Right renal pelvis (tissue), 4 donors: ENCODE data around the gene CEP170B. TPM values are rescaled to one million over a fixed set of nuclear protein-coding genes. Genes with fewer than 3 reads are reported as not detected.
"Not testable (repeated sequence)": the region's sequence is repeated elsewhere in the genome, so short reads cannot be mapped to it uniquely, and the experiment has no call there.

Experiments
- DNase-seq, 4 donors: peaks; one replicate each; pipeline ENCODE4 v3.0.0-alpha.2; 2013; ENCODE audit warnings: low read depth in 4 of 4, low spot score in 3 of 4, missing footprints in 1 of 4
- polyA plus RNA-seq, 4 donors: library from polyadenylated mRNA; unstranded; fragments of 120-200 nt; gene quantifications; one replicate each; pipeline ENCODE4 v1.2.1, GENCODE V29; 2013; ENCODE audit not compliant: insufficient read length in 4 of 4

The CEP170B gene
- polyA plus RNA-seq, 4 donors: 10.9 to 16.3 (median 13.5) TPM

DNA sequence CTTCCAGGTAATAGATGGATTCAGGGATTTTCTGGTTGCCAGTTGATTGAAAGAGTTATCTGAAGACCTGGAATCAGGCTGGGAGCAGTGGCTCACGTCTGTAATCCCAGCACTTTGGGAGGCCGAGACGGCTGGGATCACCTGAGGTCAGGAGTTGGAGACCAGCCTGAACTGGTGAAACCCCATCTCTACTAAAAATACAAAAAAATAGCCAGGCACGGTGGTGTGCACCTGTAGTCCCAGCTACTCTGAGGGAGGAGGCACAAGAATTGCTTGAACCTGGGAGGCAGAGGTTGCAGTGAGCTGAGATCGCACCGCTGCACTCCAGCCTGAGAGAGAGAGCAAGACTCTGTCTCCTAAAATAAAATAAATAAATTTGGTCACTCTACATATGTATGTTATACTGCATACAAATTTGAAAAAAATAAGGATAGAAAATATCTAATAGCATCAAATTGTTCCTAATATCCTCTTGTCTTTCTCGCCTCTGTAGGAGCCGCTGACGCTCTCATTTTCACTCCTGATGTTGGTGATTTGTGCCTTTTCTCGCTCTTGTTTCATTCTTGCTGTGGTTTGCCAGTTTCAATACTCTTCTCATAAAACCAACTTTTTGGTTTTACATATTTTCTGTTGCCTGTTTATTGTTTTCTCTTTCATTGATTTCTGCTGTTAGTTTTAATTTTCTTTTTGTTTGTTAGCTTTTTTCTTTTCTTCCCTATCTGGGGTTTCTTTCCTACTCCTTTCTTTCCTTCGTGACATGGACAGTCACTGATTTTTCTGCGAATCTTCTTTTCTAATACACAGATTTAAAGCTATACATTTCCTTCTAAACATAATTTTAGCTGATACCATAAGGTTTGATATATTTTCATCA lies 35.8 kb downstream of the CEP170B start:
- no peak for DNase-seq

DNA sequence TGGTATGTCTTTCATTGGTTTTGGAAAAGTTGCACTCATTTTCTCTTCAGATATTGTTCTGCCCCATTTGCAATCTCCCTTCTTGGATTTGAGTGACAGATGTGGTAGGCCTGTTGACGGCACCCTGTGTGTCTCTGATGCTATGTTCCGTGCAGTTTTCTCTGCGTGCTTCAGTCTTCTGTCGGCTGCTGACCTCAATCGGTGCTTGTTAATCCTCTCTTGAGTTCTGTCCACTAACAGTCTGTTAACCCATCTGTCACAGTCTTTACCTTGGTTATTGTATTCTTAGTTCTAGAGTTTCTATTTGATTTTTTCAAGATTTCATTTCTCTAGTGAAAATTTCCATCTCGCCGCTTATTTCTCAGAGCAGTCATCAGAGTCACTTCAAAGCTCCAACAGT lies 38.9 kb downstream of the CEP170B start:
- no peak for DNase-seq

DNA sequence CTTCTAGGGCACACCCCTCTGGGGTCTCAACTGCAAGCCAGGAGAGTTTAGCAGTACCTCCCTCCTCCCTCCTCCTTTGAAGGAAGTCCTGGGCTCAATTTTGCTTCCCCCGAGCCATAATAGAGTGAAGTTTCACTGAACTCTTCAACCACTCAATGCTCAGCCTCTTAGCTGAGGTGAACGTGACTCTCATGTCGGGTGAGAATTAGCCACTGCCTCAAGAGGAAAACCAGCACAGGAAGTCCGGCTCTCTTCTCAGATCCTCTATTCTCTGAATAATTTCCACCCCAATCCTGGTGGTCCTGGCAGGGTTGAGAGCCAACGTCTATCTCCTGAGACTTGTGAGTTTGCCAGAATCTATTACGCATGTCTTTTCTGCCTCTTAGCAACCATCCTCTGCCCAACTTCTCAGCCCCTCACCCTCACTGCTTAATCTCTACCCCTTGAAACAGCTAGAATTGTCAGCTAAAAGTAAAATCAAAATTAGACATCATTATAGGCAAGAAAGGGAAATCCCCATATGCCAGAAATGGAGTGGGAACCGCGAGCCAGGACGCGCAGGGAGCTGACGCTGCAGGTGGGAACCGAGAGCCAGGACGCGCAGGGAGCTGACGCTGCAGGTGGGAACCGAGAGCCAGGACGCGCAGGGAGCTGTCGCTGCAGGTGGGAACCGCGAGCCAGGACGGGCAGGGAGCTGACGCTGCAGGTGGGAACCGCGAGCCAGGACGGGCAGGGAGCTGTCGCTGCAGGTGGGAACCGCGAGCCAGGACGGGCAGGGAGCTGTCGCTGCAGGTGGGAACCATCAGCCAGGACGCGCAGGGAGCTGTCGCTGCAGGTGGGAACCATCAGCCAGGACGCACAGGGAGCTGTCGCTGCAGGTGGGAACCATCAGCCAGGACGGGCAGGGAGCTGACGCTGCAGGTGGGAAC lies 39.8 kb downstream of the CEP170B start:
- not testable (repeated sequence) for DNase-seq

DNA sequence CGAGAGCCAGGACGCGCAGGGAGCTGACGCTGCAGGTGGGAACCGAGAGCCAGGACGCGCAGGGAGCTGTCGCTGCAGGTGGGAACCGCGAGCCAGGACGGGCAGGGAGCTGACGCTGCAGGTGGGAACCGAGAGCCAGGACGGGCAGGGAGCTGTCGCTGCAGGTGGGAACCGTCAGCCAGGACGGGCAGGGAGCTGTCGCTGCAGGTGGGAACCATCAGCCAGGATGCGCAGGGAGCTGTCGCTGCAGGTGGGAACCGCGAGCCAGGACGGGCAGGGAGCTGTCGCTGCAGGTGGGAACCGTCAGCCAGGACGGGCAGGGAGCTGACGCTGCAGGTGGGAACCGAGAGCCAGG lies 40.5 kb downstream of the CEP170B start:
- DNase-seq: not testable (repeated sequence)

DNA sequence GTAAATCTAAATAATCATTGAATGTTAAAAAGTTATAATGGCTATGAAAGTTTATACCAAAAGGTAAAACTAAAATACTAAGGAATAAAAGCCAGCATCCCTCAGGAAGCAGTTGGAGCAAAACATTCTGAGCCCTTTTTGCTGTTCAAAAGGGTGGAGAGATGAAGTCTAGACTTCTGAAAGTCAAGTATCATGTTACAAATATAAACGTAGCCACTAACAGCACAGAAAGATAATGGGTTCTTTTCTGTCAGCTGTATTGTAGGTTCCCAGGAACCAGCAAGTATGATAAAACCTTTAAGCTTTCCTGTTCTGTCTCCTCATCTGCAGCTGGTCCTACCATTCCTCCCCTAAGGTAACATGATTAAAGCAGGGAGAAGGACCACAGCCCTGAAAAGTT lies 43.2 kb downstream of the CEP170B start:
- no peak for DNase-seq

DNA sequence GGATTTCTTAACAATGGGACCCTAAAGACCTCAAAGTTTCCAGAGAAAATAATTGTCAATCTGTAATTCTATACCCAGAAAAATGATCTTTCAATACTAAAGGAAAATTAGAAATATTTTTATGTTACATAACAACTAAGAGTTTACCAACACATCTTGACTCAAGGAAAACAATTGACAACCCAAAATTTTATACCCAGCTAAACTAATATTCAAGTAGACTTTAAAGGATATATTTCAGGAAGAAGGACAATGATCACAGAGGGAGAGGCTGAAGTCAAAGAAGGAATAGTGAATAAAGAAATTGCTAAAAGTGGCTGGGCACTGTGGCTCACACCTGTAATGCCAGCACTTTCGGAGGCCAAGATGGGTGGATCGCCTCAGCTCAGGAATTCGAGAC lies 47.0 kb downstream of the CEP170B start:
- DNase-seq: no peak

DNA sequence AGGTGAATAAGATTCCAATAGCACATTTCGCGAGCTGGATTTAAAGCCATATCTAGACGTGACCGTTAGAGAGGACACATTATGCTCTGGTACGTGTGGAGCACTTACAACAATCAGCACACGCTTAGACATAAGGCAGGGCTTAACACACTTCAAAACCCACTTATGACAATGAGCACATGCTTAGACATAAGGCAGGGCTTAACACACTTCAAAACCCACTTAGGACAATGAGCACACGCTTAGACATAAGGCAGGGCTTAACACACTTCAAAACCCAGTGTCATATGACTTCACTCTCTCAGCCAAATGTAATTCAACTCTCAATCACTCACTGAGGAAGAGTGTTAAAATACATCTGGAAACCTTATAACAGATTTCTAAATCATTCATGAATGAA lies 48.4 kb downstream of the CEP170B start:
- no peak for DNase-seq

DNA sequence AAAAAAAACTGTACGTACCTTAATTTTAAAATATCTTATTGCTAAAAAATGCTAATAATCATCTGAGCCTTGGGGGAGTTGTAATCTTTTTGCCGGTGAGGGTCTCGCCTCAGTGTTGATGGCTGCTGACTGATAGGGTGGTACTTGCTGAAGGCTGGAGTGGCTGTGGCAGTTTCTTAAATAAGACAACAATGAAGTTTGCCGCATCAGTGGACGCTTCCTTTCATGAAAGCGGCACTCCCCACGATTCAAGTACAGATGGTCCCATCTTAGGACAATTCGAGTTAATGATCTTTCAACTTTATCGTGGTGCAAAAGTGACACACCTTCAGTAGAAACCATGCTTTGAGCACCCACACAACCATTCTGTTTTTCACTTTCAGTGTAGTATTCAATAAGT lies 52.0 kb downstream of the CEP170B start:
- DNase-seq: no peak

DNA sequence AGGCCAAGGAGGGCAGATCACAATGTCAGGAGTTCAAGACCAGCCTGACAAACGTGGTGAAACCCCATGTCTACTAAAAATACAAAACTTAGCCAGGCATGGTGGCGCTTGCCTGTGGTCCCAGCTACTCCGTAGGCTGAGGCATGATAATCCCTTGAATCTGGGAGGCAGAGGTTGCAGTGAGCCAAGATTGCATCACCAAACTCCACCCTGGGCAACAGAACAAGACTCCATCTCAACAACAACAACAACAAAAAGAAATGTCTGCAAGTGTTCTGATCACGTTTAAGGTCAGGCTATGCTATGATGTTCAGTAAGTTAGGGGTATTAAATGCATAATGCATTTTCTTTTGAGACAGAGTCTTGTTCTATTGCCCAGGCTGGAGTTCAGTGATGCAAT lies 52.9 kb downstream of the CEP170B start:
- no peak for DNase-seq

DNA sequence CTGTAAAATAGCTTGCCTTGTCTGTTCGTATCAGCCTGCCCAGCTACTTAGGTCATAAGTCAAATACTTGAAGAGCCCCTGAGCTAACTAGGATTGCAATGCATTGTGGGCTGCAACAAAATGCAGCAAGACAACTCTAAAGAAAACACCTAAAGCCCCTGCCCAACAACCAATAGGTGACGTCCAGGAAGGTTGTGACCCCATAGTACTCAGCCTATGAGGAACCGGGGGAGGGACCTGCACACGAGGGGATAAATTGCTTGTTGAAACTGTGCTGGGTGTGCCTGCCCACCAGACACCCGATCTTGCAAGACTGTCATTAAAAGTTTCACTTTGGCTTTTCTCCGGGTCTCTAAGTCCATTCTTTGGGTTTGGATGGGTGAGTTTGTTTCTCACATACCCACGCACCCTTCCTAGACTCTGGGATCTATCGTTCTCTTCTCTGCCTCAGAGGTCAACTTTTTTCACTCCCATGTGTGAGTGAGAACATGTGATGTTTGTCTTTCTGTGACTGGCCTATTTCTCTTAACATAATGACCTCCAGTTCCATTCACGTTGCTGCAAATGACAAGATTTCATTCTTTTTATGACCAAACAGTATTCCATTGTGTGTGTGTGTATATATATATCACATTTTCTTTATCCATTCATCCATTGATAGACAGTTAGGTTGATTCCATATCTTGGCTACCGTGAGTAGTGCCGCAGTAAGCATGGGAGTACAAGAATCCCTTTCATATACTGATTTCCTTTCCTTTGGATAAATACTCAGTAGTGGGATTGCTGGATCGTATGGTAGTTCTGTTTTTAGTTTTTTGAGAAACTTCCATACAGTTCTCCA lies 54.3 kb downstream of the CEP170B start:
- DNase-seq: not testable (repeated sequence)

DNA sequence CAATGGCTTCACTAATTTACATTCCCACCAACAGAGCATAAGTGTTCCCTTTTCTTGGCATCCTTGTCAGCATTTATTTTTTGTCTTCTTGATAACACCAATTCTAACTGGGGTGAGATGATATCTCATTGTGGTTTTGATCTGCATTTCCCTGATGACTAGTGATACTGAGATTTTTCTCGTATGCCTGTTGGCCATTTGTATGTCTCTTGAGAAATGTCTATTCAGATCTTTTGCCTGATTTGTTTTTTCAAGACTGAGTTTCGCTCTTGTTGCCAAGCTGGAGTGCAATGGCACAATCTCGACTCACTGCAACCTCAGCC lies 54.9 kb downstream of the CEP170B start:
- no peak for DNase-seq

DNA sequence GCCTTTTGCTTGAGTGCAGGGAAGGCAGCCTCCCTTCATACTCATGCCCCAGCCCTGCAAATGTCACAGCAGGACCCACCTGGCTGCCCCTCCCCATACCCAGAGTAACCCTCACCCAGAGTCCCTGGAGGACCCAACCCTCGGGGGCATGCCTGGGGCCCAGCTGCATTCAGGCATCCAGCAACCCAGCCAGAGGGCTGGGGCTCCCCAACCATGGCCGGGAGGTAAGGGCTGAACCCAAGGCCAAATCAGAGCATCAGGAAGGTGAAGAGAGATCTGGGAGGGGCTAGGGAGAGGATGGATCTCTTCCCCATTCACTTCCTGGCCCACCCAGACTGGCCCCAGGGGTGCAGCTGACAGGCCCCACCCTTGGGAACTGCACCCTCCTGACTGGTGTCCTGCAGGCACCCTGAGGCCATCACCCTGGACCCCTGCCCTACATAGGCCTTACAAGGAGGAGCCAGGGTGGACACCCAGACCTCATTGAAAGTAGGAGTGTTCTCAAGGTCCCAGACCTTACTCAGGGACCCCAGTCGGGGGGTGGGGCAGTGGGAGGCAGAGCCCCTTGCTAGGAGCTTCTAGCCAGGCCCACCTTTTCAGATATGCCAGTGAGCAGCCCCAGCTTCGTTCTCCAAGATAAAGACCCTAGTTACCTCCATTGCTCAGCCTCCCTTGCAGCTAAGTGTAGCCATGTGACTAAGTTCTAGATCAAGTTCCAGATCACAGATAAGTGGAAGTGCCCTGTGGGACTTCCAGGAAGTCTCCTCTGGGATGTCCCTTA lies 58.8 kb downstream of the CEP170B start:
- DNase-seq: no peak

DNA sequence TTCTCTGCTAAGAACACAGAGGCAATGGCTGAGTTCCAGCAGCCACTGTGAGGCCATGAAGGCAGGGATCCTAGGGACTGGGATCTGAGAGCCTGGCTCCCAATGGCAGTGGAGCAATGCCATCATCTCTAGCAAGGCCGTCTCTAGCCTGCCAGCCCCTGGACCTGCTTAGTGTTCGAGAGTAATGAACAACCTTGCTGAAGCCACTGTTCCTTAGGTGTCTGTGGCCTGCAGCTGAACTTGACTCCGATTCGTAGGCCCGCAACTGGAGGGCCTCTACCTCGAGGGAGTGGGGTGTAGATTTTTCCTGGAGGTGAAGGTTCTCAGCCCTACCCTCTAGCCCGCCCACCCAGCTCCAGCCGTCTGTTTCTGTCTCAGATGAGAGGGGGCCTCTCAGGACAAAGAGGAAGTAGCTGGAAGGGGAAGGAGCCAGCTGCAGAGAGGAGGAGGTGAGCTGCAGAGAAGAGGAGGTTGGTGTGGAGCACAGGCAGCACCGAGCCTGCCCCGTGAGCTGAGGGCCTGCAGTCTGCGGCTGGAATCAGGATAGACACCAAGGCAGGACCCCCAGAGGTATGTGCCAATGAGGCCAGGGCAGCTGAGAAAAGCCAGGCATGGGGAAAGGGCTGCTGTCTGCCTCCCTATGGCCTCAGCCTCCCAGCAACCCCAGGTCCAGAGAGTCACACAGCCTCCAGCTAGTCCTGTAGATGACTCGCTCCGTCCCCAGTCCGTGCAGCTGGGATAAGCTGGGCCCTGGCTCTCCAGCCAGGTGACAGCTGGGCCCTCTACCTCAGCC lies 59.5 kb downstream of the CEP170B start, which contains the start of gene PLD4:
Gene PLD4, plus strand, starts transcription at position 459 of the 793 bp plus-strand sequence. CDS start 2,262 bp downstream, outside the sequence.
- no peak for DNase-seq

DNA sequence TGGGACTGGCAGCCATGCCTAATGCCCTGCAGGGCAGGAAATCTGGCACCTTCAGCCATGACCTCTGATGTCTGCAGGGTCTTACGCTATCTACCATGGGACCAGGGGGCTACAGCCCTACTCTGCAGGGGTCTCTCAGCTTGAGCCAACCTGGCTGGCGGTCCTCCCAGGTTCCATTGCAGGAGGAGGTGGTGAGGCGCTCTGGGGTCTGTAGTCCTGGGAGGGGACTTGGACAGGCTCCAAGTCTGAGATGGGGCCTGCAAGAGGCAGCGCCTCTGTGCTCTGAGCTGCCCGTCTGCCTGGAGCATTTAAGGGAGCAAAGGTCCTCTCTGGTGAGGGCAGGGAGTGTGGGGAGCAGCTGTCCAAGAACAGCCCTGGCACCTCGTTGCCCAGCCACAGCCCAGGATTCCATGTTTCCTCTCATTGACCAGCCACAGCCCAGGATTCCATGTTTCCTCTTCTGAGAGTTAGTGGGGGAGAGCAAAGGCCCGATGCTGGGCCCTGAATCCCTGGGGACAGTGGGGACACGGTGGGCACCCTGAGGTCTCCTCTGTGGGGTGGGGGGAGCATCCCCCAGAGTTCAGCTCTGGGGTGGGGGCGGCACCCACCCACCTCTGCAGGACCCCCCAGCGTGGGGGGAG lies 60.3 kb downstream of the CEP170B start:
- DNase-seq: no peak

DNA sequence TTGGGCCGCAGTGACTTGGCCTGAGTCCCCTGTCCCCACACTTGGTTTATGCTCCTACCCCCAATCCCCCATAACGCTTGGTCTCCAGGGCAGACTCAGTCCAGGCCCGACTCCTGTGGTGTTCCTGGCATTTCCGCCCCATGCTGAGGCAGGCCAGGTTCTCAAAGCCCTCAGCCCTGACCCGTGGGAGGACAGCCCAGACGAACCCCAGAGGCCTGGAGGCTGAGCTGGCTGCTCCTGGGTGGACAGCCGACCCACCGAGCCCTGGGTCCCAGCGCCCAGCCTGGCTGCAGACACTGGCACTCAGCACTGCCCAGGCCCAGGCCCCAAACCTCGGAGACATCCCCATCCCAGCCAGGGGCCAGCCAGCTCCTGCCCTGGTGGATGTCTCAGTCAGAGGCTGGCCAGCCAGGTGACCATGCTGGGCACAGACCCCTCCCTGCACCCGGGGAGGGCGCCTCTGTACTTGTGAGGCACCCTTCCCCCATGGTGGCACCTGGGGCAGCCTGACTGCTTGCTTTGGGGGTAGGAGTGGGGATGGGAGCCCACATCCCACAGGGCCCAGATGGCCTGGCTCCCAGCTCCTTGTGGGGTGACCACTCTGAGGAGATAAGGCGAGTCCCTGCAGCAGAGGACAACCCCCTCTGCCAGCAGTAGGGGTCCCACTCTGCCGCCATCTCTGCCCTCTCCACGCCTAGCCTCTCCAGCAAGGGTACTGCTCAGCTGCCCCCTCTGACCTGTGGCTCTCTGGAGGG lies 61.0 kb downstream of the CEP170B start:
- DNase-seq: no peak

DNA sequence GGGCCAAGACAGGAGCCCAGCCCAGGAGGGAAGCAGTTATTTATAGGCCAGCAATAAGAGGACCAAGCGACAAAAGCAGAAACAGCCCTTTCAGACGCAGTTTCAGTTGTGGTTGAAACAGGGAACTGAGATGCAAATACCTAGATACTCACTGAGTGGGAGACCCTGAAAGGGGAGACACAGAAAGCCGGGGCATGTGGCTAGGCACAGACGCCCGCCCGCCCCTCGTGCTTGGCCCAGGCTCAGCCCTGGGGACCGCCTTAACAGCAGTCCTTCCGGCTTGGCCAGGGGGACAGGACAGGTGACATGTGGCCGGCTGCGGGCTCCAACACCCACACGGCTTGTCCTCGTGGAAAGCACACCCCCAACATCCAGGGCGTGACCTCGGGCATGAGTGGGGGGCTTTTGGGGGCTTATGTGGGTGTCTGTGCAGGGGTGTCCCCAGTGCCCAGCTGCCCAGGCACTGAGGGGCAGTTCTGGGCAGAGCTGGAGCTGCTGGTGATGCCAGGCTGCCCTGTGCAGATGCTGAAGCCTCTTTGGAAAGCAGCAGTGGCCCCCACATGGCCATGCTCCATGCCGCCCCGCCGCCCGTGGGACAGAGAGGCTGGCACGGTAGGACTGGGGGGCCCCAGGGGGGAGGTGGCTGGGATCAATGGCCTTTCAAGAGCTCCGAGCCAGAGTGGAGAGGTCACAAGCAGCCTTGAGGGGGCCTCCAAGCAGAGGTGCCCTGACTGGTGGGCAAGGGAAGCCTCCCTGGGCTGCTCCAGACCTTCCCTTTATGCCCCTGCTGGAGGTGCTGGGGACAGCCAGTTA lies 61.8 kb downstream of the CEP170B start:
- no peak for DNase-seq

DNA sequence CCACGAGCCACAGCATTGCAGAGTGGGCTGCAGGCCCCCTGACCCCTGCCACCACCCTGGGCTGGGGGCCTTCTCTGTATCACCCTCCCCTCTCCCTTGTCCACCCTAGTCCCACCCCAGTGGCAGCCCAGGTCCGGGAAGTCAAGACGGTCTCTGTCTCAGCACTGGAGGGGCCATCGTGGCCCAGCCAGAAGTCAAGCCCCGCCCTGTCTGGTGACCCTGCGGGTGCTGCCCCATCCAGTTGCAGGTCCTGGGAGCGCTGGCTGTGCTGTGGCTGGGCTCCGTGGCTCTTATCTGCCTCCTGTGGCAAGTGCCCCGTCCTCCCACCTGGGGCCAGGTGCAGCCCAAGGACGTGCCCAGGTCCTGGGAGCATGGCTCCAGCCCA lies 62.4 kb downstream of the CEP170B start:
- DNase-seq: no peak
